Caco-2 (cell line): ENCODE measurements around the gene GRIK4. TPM values are rescaled to one million over a fixed set of nuclear protein-coding genes. Genes with fewer than 3 reads are reported as not detected.

Experiments used
- BruUV-seq: library from RNA; stranded (reverse); fragments of 400-500 nt; replicated peaks from 2 replicates; lab custom pipeline; 2021; lab: Mats Ljungman, UMichigan
- CTCF ChIA-PET: fragments of 300-600 bp; sonication (Branson Sonifier 250); formaldehyde crosslinking; loops from one replicate; lab custom pipeline; 2022; ENCODE audit warnings: antibody characterized with exemption; lab: Charles Lee
- POLR2A ChIA-PET: fragments of 300-600 bp; sonication (Branson Sonifier 250); formaldehyde crosslinking; loops from one replicate; lab custom pipeline; 2022; ENCODE audit warnings: antibody characterized with exemption; lab: Charles Lee
- DNase-seq, 2 experiments: peaks; one replicate each; pipeline versions ENCODE4 v3.0.0 to v3.0.0-alpha.2; 2020 to 2022
- H3K27me3 ChIP-seq: replicated peaks from 2 replicates; pipeline ENCODE4 v1.6.0; 2011; ENCODE audit warnings: low read length; ENCODE audit not compliant: control insufficient read depth, insufficient read depth
- H3K36me3 ChIP-seq: 2 replicates; pipeline ENCODE4 v1.5.1; 2011; ENCODE audit warnings: low read length; ENCODE audit not compliant: control insufficient read depth, insufficient read depth
- H3K4me1 ChIP-seq: fragments of 250-450 bp; sonication (Bioruptor Pico); 2 replicates; pipeline ENCODE4 v1.5.1; 2020; ENCODE audit warnings: mild to moderate bottlenecking
- H3K4me3 ChIP-seq: 2 replicates; pipeline ENCODE4 v1.5.1; 2011; ENCODE audit warnings: low read depth, mild to moderate bottlenecking, control low read depth, low read length
- H3K9me3 ChIP-seq: fragments of 250-450 bp; sonication (Bioruptor Pico); 2 replicates; pipeline ENCODE4 v1.5.1; 2020; ENCODE audit warnings: mild to moderate bottlenecking, moderate library complexity
- H3K27ac Mint-ChIP-seq: one replicate; pipeline ENCODE4 v1.8.0; 2022; ENCODE audit warnings: mixed read lengths; ENCODE audit not compliant: unreplicated experiment
- H3K27me3 Mint-ChIP-seq: one replicate; pipeline ENCODE4 v1.8.0; 2022; ENCODE audit warnings: mixed read lengths; ENCODE audit not compliant: insufficient read depth, unreplicated experiment
- H3K36me3 Mint-ChIP-seq: one replicate; pipeline ENCODE4 v1.8.0; 2022; ENCODE audit warnings: mild to moderate bottlenecking, mixed read lengths; ENCODE audit not compliant: insufficient read depth, unreplicated experiment
- H3K4me1 Mint-ChIP-seq: one replicate; pipeline ENCODE4 v1.8.0; 2022; ENCODE audit warnings: low read depth, mixed read lengths; ENCODE audit not compliant: unreplicated experiment
- H3K4me3 Mint-ChIP-seq: one replicate; pipeline ENCODE4 v1.8.0; 2022; ENCODE audit warnings: mild to moderate bottlenecking, moderate library complexity, mixed read lengths; ENCODE audit not compliant: unreplicated experiment
- H3K9me3 Mint-ChIP-seq: one replicate; pipeline ENCODE4 v1.8.0; 2022; ENCODE audit warnings: mixed read lengths; ENCODE audit not compliant: unreplicated experiment
- CTCF ChIP-seq, 2 experiments: fragments of 200-600 bp in 1 of 2; IDR thresholded peaks; 1 replicate in 1 of 2; 2 replicates in 1 of 2; pipeline versions ENCODE4 v1.5.1 to v1.8.0; 2011 to 2022; ENCODE audit warnings: antibody characterized with exemption in 1 of 2, control low read depth in 1 of 2, inconsistent platforms in 1 of 2, low read depth in 1 of 2, low read length in 1 of 2, mild to moderate bottlenecking in 1 of 2, moderate library complexity in 1 of 2; ENCODE audit not compliant: insufficient read depth in 1 of 2, severe bottlenecking in 1 of 2, unreplicated experiment in 1 of 2
- intact Hi-C: fragments of 100-400 bp; cut with micrococcal nuclease; formaldehyde crosslinking; loops from one replicate; pipeline ENCODE4 v1.10.0; 2022; ENCODE audit not compliant: unreplicated experiment
- total RNA-seq: library from RNA; stranded (reverse); gene quantifications from 2 replicates; pipeline ENCODE4 v1.2.3, GENCODE V29; 2022

Gene GRIK4
- total RNA-seq, 1 experiment from 2014 or later: 2.0 TPM

GRCh38 chr11:120816176-120816575, 304.6 kb downstream of the GRIK4 start:
- POLR2A ChIA-PET: no interaction called here
- Mint-ChIP-seq H3K27me3 (no peaks in the 10 kb centered on the region), H3K27ac (no peak overlapping the region), H3K4me3 (no peak overlapping the region), H3K36me3 (peaks cover 6% of the 10 kb centered on the region), H3K4me1 (no peaks in the 10 kb centered on the region), H3K9me3 (no peaks in the 10 kb centered on the region)
- H3K4me1 ChIP-seq: no peaks in the 10 kb centered on the region
- no peaks in the 10 kb centered on the region for H3K9me3 ChIP-seq
- DNase-seq: no peak
- H3K27me3 ChIP-seq: peaks cover 1% of the 10 kb centered on the region; the same call in 1 of the 2 replicates
- no peak for TF ChIP-seq CTCF (IDR thresholded peaks at IDR 0.05; ENCODE audit: insufficient read depth in 1 of 2, low read depth in 1 of 2, low read length in 1 of 2, severe bottlenecking in 1 of 2, unreplicated experiment in 1 of 2)
- H3K4me3 ChIP-seq: no peak overlapping the region
- CTCF ChIA-PET: no interaction called here
- intact Hi-C loops: no loop called here
- no TSS peak for BruUV-seq
- H3K36me3 ChIP-seq: no peaks in the 10 kb centered on the region

GRCh38 chr11:120816711-120817110, 305.2 kb downstream of the GRIK4 start:
- H3K4me1 Mint-ChIP-seq: no peaks in the 10 kb centered on the region
- no peak overlapping the region for H3K4me3 Mint-ChIP-seq
- Histone ChIP-seq H3K4me3 (no peak overlapping the region), H3K9me3 (no peaks in the 10 kb centered on the region), H3K4me1 (no peaks in the 10 kb centered on the region), H3K27me3 (peaks cover 1% of the 10 kb centered on the region; the same call in 1 of the 2 replicates), H3K36me3 (no peaks in the 10 kb centered on the region)
- TF ChIP-seq CTCF (IDR thresholded peaks at IDR 0.05; ENCODE audit: insufficient read depth in 1 of 2, low read depth in 1 of 2, low read length in 1 of 2, severe bottlenecking in 1 of 2, unreplicated experiment in 1 of 2): no peak
- H3K9me3 Mint-ChIP-seq: no peaks in the 10 kb centered on the region
- POLR2A ChIA-PET: no interaction called here
- peaks cover 6% of the 10 kb centered on the region for H3K36me3 Mint-ChIP-seq
- no peak for DNase-seq
- H3K27ac Mint-ChIP-seq: no peak overlapping the region
- intact Hi-C loops: no loop called here
- no peaks in the 10 kb centered on the region for H3K27me3 Mint-ChIP-seq
- no TSS peak for BruUV-seq
- CTCF ChIA-PET: no interaction called here

- no peak overlapping the region for H3K4me3 Mint-ChIP-seq
- no peak overlapping the region for H3K27ac Mint-ChIP-seq
- H3K9me3 ChIP-seq: no peaks in the 10 kb centered on the region
- H3K4me1 ChIP-seq: no peaks in the 10 kb centered on the region
- H3K36me3 Mint-ChIP-seq: peaks cover 6% of the 10 kb centered on the region
- ChIA-PET POLR2A (no interaction called here), CTCF (no interaction called here)
- no peak overlapping the region for H3K4me3 ChIP-seq
- no peaks in the 10 kb centered on the region for H3K9me3 Mint-ChIP-seq
- H3K4me1 Mint-ChIP-seq: no peaks in the 10 kb centered on the region
- H3K27me3 ChIP-seq: peaks cover 1% of the 10 kb centered on the region; the same call in 1 of the 2 replicates
- intact Hi-C loops: no loop called here
- no peak for TF ChIP-seq CTCF (IDR thresholded peaks at IDR 0.05; ENCODE audit: insufficient read depth in 1 of 2, low read depth in 1 of 2, low read length in 1 of 2, severe bottlenecking in 1 of 2, unreplicated experiment in 1 of 2)
- H3K27me3 Mint-ChIP-seq: no peaks in the 10 kb centered on the region
- DNase-seq: no peak
- H3K36me3 ChIP-seq: no peaks in the 10 kb centered on the region
- no TSS peak for BruUV-seq
These were observed 305.6 kb downstream of the GRIK4 start for GRCh38 chr11:120817158-120817557.
